RWPE2 (cell line): ENCODE data around the gene HS6ST1.
A peak's percentile ranks its signal among the peaks of the same experiment; 100 is the strongest.

Source experiments
- ATAC-seq: fragments of 200-7000 bp; cut with Tn5 transposase; 3 replicates; pipeline ENCODE4 v1.9.1; 2021; ENCODE audit warnings: low read depth
- DNase-seq: peaks from one replicate; pipeline ENCODE4 v3.0.0-alpha.2; 2020; ENCODE audit warnings: low spot score
- H3K27ac ChIP-seq: fragments of 450-650 bp; 2 replicates; pipeline ENCODE4 v1.5.1; 2017; ENCODE audit warnings: mild to moderate bottlenecking; ENCODE audit not compliant: poor library complexity, severe bottlenecking
- H3K27me3 ChIP-seq: fragments of 250-450 bp; sonication (Bioruptor Pico); 2 replicates; pipeline ENCODE4 v1.5.1; 2021; ENCODE audit warnings: mild to moderate bottlenecking, moderate library complexity; ENCODE audit not compliant: insufficient read depth, poor library complexity, severe bottlenecking
- H3K36me3 ChIP-seq: fragments of 250-450 bp; sonication (Bioruptor Pico); 2 replicates; pipeline ENCODE4 v1.5.1; 2020; ENCODE audit warnings: low read depth, mild to moderate bottlenecking, moderate library complexity
- H3K4me1 ChIP-seq: fragments of 250-450 bp; sonication (Bioruptor Pico); 2 replicates; pipeline ENCODE4 v1.5.1; 2021; ENCODE audit warnings: mild to moderate bottlenecking, moderate library complexity; ENCODE audit not compliant: insufficient read depth, poor library complexity, severe bottlenecking
- H3K4me3 ChIP-seq: fragments of 250-450 bp; sonication (Bioruptor Pico); 2 replicates; pipeline ENCODE4 v1.5.1; 2021; ENCODE audit warnings: mild to moderate bottlenecking, moderate library complexity; ENCODE audit not compliant: severe bottlenecking
- H3K9me3 ChIP-seq: fragments of 250-450 bp; sonication (Bioruptor Pico); 2 replicates; pipeline ENCODE4 v1.5.1; 2021; ENCODE audit warnings: mild to moderate bottlenecking, moderate library complexity; ENCODE audit not compliant: severe bottlenecking
- TF ChIP-seq, protein P1 (sequence below): fragments of 450-650 bp; IDR thresholded peaks from one replicate; pipeline ENCODE4 v1.5.1; 2017; ENCODE audit warnings: mild to moderate bottlenecking, moderate library complexity; ENCODE audit not compliant: poor library complexity, severe bottlenecking

Gene HS6ST1

DNA sequence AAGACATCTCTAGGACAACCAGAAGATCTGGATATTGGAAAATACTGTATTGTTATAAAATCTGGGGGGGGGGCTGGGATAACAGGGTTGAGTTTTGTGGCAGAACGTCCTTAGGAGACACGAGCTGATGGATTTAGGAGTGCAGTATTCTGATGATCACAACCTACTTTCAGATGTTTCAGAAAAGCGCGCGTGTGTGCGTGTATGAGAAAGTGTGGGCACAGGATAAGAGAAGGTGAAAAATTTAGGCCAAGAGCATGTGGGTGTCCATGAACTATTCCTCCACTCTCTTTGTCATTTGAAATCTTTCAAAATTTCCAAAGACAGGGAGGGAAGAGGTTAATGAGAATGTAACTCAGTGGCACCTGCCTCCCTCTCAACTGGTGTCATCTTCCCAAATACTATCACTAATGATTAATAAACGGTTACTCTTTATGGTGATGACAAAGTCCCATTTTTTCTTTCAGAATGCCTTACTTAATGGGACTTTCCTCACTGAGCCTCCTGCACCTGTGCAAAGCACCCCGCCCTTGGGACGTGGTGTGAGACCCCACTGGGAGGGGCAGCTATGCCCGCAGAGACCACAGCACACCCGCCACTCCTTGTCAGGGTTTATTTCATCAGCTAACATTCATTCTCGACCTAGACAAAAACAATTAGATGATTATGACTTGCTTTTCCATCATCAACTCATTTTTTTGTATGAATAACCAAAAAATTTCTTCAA lies 53.6 kb downstream of the HS6ST1 start:
- ATAC-seq (no peak), DNase-seq (no peak)
- no peaks in the 10 kb centered on the region for H3K9me3 ChIP-seq
- no peak overlapping the region for H3K4me3 ChIP-seq
- no peaks in the 10 kb centered on the region for H3K36me3 ChIP-seq
- H3K4me1 ChIP-seq, result peaks cover 5% of the 10 kb centered on the region
- no peaks in the 10 kb centered on the region for H3K27me3 ChIP-seq
- no peak overlapping the region for H3K27ac ChIP-seq
- TF ChIP-seq, protein P1, sequence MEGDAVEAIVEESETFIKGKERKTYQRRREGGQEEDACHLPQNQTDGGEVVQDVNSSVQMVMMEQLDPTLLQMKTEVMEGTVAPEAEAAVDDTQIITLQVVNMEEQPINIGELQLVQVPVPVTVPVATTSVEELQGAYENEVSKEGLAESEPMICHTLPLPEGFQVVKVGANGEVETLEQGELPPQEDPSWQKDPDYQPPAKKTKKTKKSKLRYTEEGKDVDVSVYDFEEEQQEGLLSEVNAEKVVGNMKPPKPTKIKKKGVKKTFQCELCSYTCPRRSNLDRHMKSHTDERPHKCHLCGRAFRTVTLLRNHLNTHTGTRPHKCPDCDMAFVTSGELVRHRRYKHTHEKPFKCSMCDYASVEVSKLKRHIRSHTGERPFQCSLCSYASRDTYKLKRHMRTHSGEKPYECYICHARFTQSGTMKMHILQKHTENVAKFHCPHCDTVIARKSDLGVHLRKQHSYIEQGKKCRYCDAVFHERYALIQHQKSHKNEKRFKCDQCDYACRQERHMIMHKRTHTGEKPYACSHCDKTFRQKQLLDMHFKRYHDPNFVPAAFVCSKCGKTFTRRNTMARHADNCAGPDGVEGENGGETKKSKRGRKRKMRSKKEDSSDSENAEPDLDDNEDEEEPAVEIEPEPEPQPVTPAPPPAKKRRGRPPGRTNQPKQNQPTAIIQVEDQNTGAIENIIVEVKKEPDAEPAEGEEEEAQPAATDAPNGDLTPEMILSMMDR, result no peak

DNA sequence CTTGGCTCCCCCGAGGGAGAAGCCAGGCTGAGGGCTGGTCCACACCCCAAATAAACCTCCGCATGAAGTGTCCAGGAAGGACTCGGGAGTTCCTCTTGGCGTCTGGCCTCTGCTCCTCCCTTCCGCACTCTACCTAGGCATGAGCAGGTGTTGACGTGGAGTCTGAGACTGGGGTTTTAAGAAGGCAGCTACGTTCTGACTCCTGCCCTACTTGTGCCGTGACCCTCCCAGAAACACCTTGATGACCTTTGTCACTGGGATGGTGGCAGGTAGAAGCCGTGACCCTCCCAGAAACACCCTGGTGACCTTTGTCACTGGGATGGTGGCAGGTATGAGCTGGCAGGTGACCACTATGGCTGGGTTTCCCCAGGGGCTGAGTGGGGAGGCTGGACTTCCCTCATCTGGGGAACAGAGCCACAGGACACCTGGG lies 54.8 kb downstream of the HS6ST1 start:
- TF ChIP-seq, protein P1, result no peak
- peaks cover 5% of the 10 kb centered on the region for H3K4me1 ChIP-seq
- no peak overlapping the region for H3K4me3 ChIP-seq
- no peaks in the 10 kb centered on the region for H3K36me3 ChIP-seq
- H3K27me3 ChIP-seq, result no peaks in the 10 kb centered on the region
- H3K27ac ChIP-seq, result no peak overlapping the region
- H3K9me3 ChIP-seq, result no peaks in the 10 kb centered on the region
- ATAC-seq (no peak), DNase-seq (no peak)

DNA sequence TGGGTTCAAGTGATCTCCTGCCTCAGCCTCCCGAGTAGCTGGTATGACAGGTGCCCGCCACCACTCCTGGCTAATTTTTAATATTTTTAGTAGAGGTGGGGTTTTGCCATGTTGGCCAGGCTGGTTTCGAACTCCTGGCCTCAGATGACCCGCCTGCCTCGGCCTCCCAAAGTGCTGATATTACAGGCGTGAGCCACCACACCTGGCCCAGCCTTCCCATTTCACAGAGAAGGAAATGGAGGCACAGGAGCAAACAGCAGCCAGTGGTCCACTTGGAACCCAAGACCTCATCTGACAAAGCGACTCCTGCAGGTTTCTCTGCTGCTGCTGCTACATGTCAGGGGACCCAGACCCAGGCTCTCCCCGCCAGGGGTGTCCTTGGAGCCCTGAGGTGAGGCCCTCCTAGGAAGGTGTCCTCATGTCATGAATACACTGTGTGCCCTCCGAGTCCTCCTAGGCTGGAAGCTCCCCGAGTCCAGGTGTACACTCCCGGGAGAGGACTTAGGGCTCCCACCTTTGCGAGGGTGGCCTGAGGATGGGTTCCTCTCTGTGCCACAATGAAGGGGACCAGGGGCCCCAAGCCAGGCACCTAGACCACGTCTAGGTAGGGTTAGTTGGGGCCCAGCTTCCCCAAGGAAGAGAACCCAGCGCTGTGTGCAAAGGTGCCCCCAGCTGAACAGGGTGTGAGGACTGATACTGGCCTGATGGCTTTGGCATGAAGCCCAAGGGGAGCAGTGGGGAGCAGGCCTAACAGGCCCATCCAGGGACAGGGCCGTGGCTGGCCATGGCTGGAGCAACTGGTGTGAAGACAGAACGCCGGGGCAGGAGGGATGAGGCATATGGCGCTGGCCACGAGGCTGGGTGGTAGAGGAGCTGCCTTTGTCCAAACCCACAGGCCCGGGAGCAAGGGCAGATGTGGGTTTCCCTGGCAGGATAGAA lies 56.1 kb downstream of the HS6ST1 start:
- H3K27ac ChIP-seq, result no peak overlapping the region
- peaks cover 5% of the 10 kb centered on the region for H3K4me1 ChIP-seq
- ATAC-seq (no peak), DNase-seq (peak; percentile 58)
- H3K36me3 ChIP-seq, result no peaks in the 10 kb centered on the region
- TF ChIP-seq, protein P1, result no peak
- H3K9me3 ChIP-seq, result no peaks in the 10 kb centered on the region
- H3K27me3 ChIP-seq, result no peaks in the 10 kb centered on the region
- no peak overlapping the region for H3K4me3 ChIP-seq

DNA sequence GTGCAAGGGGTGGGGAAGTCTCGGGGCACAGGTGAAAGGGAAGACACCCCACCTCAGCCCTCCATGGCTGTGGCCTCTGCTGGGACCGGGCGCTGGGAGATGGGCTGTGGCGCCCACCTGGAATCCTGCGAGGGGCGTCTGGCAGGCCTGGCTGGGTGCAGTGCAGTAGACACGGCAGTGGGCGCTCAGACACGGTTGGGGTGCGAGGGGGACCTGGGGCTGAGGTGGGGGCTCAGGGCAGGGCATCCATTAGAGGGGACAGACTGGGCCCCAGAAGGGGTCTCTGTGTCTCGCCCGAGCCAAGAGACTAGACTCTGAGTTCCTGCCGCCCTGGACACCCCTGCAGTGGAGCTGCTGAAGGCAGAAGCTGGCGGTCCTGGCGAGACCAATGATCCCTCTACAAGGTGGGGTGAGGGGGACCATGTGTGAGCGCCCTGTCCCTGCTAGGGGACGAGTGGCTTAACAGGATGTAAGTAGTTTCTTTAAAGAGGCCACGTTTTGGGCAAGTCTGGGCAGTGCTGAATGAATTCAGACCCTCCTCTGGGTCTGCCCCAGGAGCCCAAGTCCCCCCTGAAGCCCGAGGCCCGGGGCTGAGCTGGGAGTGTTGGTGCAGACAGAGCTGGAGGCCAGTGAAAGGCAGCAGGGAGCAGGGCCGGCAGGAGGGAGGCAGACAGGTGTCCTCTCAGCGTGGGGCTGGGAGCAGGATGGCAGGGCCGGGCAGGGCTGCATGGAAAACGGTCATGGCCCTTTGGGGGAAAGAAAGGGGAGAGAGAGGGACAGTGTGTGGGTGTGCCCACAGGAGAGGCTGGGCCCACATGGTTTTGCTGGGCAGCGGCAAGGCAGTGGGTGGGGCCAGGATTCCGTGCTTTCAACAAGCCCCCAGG lies 57.2 kb downstream of the HS6ST1 start:
- ATAC-seq, result no peak
- TF ChIP-seq, protein P1, result no peak

More for the DNA sequence above, 57.2 kb downstream of the HS6ST1 start:
- no peaks in the 10 kb centered on the region for H3K36me3 ChIP-seq
- DNase-seq, result peak; percentile 57
- no peaks in the 10 kb centered on the region for H3K9me3 ChIP-seq
- H3K27me3 ChIP-seq, result no peaks in the 10 kb centered on the region
- peaks cover 5% of the 10 kb centered on the region for H3K4me1 ChIP-seq
- no peak overlapping the region for H3K4me3 ChIP-seq
- no peak overlapping the region for H3K27ac ChIP-seq
